CD4-positive, alpha-beta T cell (primary cell): ENCODE results near the gene RANBP9. TPM values are rescaled to one million over a fixed set of nuclear protein-coding genes. Genes with fewer than 3 reads are reported as not detected.

ENCODE experiments used
- ATAC-seq: fragments of 200-7000 bp; cut with Tn5 transposase; one replicate; pipeline ENCODE4 v1.10.0; 2022; ENCODE audit warnings: mild to moderate bottlenecking; ENCODE audit not compliant: poor library complexity
- CTCF ChIA-PET: fragments of 350-600 bp; sonication (Branson Sonifier 250); formaldehyde crosslinking; loops from one replicate; lab custom pipeline; 2021; ENCODE audit warnings: antibody characterized with exemption, inconsistent platforms; lab: Charles Lee
- POLR2A ChIA-PET: fragments of 350-600 bp; sonication (Branson Sonifier 250); formaldehyde crosslinking; loops from one replicate; lab custom pipeline; 2021; ENCODE audit warnings: antibody characterized with exemption, inconsistent platforms; lab: Charles Lee
- DNase-seq, 14 experiments: peaks; one replicate each; pipeline ENCODE4 v3.0.0-alpha.2; 2013 to 2020; ENCODE audit warnings: mixed read lengths in 2 of 14
- H3K27ac ChIP-seq, 2 donors: one replicate each; pipeline versions ENCODE4 v1.5.1 to v1.7.0; 2013; ENCODE audit warnings: low read length in 2 of 2, low read depth in 1 of 2, mild to moderate bottlenecking in 1 of 2
- H3K27me3 ChIP-seq, 2 experiments: 1 replicate in 1 of 2; 2 replicates in 1 of 2; pipeline versions ENCODE4 v1.6.1 to v1.7.0; 2013; ENCODE audit warnings: low read length in 2 of 2, control low read depth in 1 of 2, mild to moderate bottlenecking in 1 of 2, moderate library complexity in 1 of 2; ENCODE audit not compliant: insufficient read depth in 2 of 2, control insufficient read depth in 1 of 2
- H3K36me3 ChIP-seq: one replicate; pipeline ENCODE4 v1.6.1; 2013; ENCODE audit warnings: low read length, control low read depth; ENCODE audit not compliant: insufficient read depth
- H3K4me1 ChIP-seq: one replicate; pipeline ENCODE4 v1.6.1; 2013; ENCODE audit warnings: low read length, control low read depth; ENCODE audit not compliant: insufficient read depth
- H3K4me3 ChIP-seq: one replicate; pipeline ENCODE4 v1.5.1; 2013; ENCODE audit warnings: mild to moderate bottlenecking, low read length, moderate library complexity
- H3K9me3 ChIP-seq, 2 experiments: 1 replicate in 1 of 2; 2 replicates in 1 of 2; pipeline versions ENCODE4 v1.6.1 to v1.7.0; 2013; ENCODE audit warnings: low read length in 2 of 2, mild to moderate bottlenecking in 2 of 2, control low read depth in 1 of 2, moderate library complexity in 1 of 2; ENCODE audit not compliant: control insufficient read depth in 1 of 2, insufficient read depth in 1 of 2
- H3K27ac Mint-ChIP-seq: one replicate; pipeline ENCODE4 v1.8.0; 2020; ENCODE audit warnings: mixed read lengths
- H3K27me3 Mint-ChIP-seq: one replicate; pipeline ENCODE4 v1.8.0; 2021; ENCODE audit warnings: mixed read lengths
- H3K36me3 Mint-ChIP-seq: one replicate; pipeline ENCODE4 v1.8.0; 2021; ENCODE audit warnings: low read depth, mixed read lengths
- H3K4me1 Mint-ChIP-seq: one replicate; pipeline ENCODE4 v1.8.0; 2021; ENCODE audit warnings: low read depth, mixed read lengths
- H3K4me3 Mint-ChIP-seq: one replicate; pipeline ENCODE4 v1.8.0; 2020; ENCODE audit warnings: mild to moderate bottlenecking, mixed read lengths
- H3K9me3 Mint-ChIP-seq: one replicate; pipeline ENCODE4 v1.8.0; 2020; ENCODE audit warnings: mixed read lengths
- CTCF ChIP-seq: fragments of 200-600 bp; IDR thresholded peaks from one replicate; pipeline ENCODE4 v1.8.0; 2022; ENCODE audit warnings: antibody characterized with exemption, mild to moderate bottlenecking
- intact Hi-C, 2 experiments: fragments of 100-400 bp; cut with DNase I in 1 of 2; cut with micrococcal nuclease in 1 of 2; formaldehyde crosslinking; loops; one replicate each; pipeline versions ENCODE4 v1.15.1 to v1.9.0; 2023 to 2025; cut with DNase I, micrococcal nuclease
- total RNA-seq, 174 experiments: library from RNA in 2 of 174; stranded (reverse) in 2 of 174; gene quantifications; one replicate each; pipeline ENCODE4 v1.2.3 and lab custom pipeline; 2021 to 2026

Gene RANBP9
- total RNA-seq, 2 experiments from 2014 or later = 60.8 to 62.9 TPM

GRCh38 chr6:13730704-13731103 lies 19.1 kb upstream of the RANBP9 start:
- Mint-ChIP-seq H3K36me3 (no peaks in the 10 kb centered on the region), H3K4me3 (no peak overlapping the region), H3K9me3 (no peaks in the 10 kb centered on the region), H3K27ac (no peak overlapping the region), H3K4me1 (peaks cover 3% of the 10 kb centered on the region), H3K27me3 (no peaks in the 10 kb centered on the region)
- H3K4me1 ChIP-seq = peaks cover 10% of the 10 kb centered on the region
- TF ChIP-seq CTCF = no peak
- no peak overlapping the region for H3K4me3 ChIP-seq
- no peak for DNase-seq
- H3K27ac ChIP-seq = no peak overlapping the region
- H3K27me3 ChIP-seq = no peaks in the 10 kb centered on the region
- no peak for ATAC-seq
- POLR2A ChIA-PET = no interaction called here
- H3K9me3 ChIP-seq = no peaks in the 10 kb centered on the region
- CTCF ChIA-PET = no interaction called here
- intact Hi-C loops = no loop called here
- no peaks in the 10 kb centered on the region for H3K36me3 ChIP-seq

- intact Hi-C loops = no loop called here
- H3K36me3 Mint-ChIP-seq = no peaks in the 10 kb centered on the region
- POLR2A ChIA-PET = no interaction called here
- CTCF ChIA-PET = no interaction called here
- H3K9me3 Mint-ChIP-seq = no peaks in the 10 kb centered on the region
- no peaks in the 10 kb centered on the region for H3K27me3 Mint-ChIP-seq
- peaks cover 11% of the 10 kb centered on the region for H3K4me1 Mint-ChIP-seq
- Histone ChIP-seq H3K9me3 (no peaks in the 10 kb centered on the region), H3K4me3 (no peak overlapping the region), H3K4me1 (peaks cover 17% of the 10 kb centered on the region), H3K27ac (no peak overlapping the region), H3K27me3 (no peaks in the 10 kb centered on the region), H3K36me3 (no peaks in the 10 kb centered on the region)
- no peak overlapping the region for H3K27ac Mint-ChIP-seq
- no peak overlapping the region for H3K4me3 Mint-ChIP-seq
- DNase-seq (no peak), ATAC-seq (no peak)
- TF ChIP-seq CTCF = no peak
Measured at GRCh38 chr6:13729891-13730290, 18.3 kb upstream of the RANBP9 start.

GRCh38 chr6:13725570-13725969 lies 13.9 kb upstream of the RANBP9 start:
- Histone ChIP-seq H3K27me3 (no peaks in the 10 kb centered on the region), H3K4me3 (no peak overlapping the region), H3K9me3 (no peaks in the 10 kb centered on the region), H3K36me3 (no peaks in the 10 kb centered on the region), H3K4me1 (peaks cover 35% of the 10 kb centered on the region), H3K27ac (no peak overlapping the region)
- Mint-ChIP-seq H3K4me1 (peaks cover 22% of the 10 kb centered on the region), H3K36me3 (no peaks in the 10 kb centered on the region), H3K27me3 (no peaks in the 10 kb centered on the region), H3K27ac (peak overlapping the region; percentile 83), H3K4me3 (peak overlapping the region; percentile 58), H3K9me3 (no peaks in the 10 kb centered on the region)
- CTCF ChIA-PET = interaction anchor here (1.1 to 2.4 kb wide), 2 partner anchors 14 to 69 kb away, joined by 4 to 7 read pairs; partner anchors contain the start of gene RANBP9
- peak; percentile 83 for ATAC-seq
- no peak for TF ChIP-seq CTCF
- POLR2A ChIA-PET = interaction anchor here (1.5 kb wide), 1 partner anchor 14 kb away, joined by 4 read pairs; the partner anchor contains the start of gene RANBP9
- intact Hi-C loops = no loop called here
- peak in 8 of 14 experiments; percentile 15 to 80 (median 40) for DNase-seq
